GM19452 (cell line): Measurements from ENCODE around the gene TEX2.

Experiments
- ATAC-seq: cut with Tn5 transposase; IDR thresholded peaks from one replicate; pipeline ENCODE4 v1.9.1; 2021; ENCODE audit not compliant: unreplicated experiment

TEX2 gene

GRCh38 chr17:64263000-64263766, at the start of gene TEX2:
Gene TEX2 (minus strand): TSS chr17:64263260. CDS start chr17:64214217, 49,043 bp downstream.
- peak; percentile 81 for ATAC-seq

- no peak for ATAC-seq
Measured at GRCh38 chr17:64309710-64310109, 46.6 kb upstream of the TEX2 start.

GRCh38 chr17:64309021-64309420, 46.0 kb upstream of the TEX2 start:
- no peak for ATAC-seq

- no peak for ATAC-seq
Measured at GRCh38 chr17:64306850-64307463, 43.9 kb upstream of the TEX2 start.

GRCh38 chr17:64304551-64304950, 41.5 kb upstream of the TEX2 start:
- no peak for ATAC-seq

GRCh38 chr17:64300699-64300965, 37.6 kb upstream of the TEX2 start:
- no peak for ATAC-seq

GRCh38 chr17:64297467-64298088, 34.5 kb upstream of the TEX2 start:
- ATAC-seq = no peak

GRCh38 chr17:64296246-64296645, 33.2 kb upstream of the TEX2 start:
- ATAC-seq = no peak

GRCh38 chr17:64295146-64295545, 32.1 kb upstream of the TEX2 start:
- ATAC-seq = no peak

- ATAC-seq = no peak
Measured at GRCh38 chr17:64291268-64291851, 28.3 kb upstream of the TEX2 start.

- no peak for ATAC-seq
Measured at GRCh38 chr17:64289741-64290141, 26.7 kb upstream of the TEX2 start.

- ATAC-seq = no peak
Measured at GRCh38 chr17:64282753-64283080, 19.7 kb upstream of the TEX2 start.

GRCh38 chr17:64281962-64282752, 19.1 kb upstream of the TEX2 start:
- no peak for ATAC-seq

GRCh38 chr17:64278614-64279013, 15.6 kb upstream of the TEX2 start:
- no peak for ATAC-seq

GRCh38 chr17:64277831-64278562, 14.9 kb upstream of the TEX2 start:
- no peak for ATAC-seq

- no peak for ATAC-seq
Measured at GRCh38 chr17:64276961-64277505, 14.0 kb upstream of the TEX2 start.

- no peak for ATAC-seq
Measured at GRCh38 chr17:64275016-64275415, 12.0 kb upstream of the TEX2 start.

- ATAC-seq = no peak
Measured at GRCh38 chr17:64273006-64273405, 9.9 kb upstream of the TEX2 start.

- no peak for ATAC-seq
Measured at GRCh38 chr17:64270885-64271284, 7.8 kb upstream of the TEX2 start.
